Karpas-422 (cell line): Measurements from ENCODE around the gene DENND2D. TPM values are rescaled to one million over a fixed set of nuclear protein-coding genes. Genes with fewer than 3 reads are reported as not detected.
A peak's percentile ranks its signal among the peaks of the same experiment; 100 is the strongest.

Source experiments
- DNase-seq: peaks from one replicate; pipeline ENCODE4 v3.0.0-alpha.2; 2015
- H2AFZ ChIP-seq: fragments of 200-600 bp; sonication (generic); 2 replicates; pipeline ENCODE4 v1.6.1; 2014; ENCODE audit warnings: antibody characterized with exemption, low read length, mixed read lengths
- H3K27ac ChIP-seq: fragments of 200-600 bp; sonication (generic); 2 replicates; pipeline ENCODE4 v1.5.1; 2014; ENCODE audit warnings: mild to moderate bottlenecking, low read length, moderate library complexity
- H3K27me3 ChIP-seq: fragments of 200-600 bp; sonication (generic); 2 replicates; pipeline ENCODE4 v1.6.1; 2014; ENCODE audit warnings: low read length, mixed read lengths
- H3K36me3 ChIP-seq: fragments of 200-600 bp; sonication (generic); 2 replicates; pipeline ENCODE4 v1.6.1; 2014; ENCODE audit warnings: low read length, mixed read lengths; ENCODE audit not compliant: insufficient read depth
- H3K4me1 ChIP-seq: fragments of 200-600 bp; sonication (generic); 2 replicates; pipeline ENCODE4 v1.6.1; 2014; ENCODE audit warnings: mild to moderate bottlenecking, low read length, mixed read lengths
- H3K4me2 ChIP-seq: fragments of 200-600 bp; sonication (generic); 2 replicates; pipeline ENCODE4 v1.6.1; 2014; ENCODE audit warnings: low read length, low read depth, mild to moderate bottlenecking; ENCODE audit not compliant: poor library complexity, severe bottlenecking
- H3K4me3 ChIP-seq: fragments of 200-600 bp; sonication (generic); 2 replicates; pipeline ENCODE4 v1.5.1; 2014; ENCODE audit warnings: mild to moderate bottlenecking, antibody characterized with exemption, low read length, mixed read lengths
- H3K79me2 ChIP-seq: fragments of 200-600 bp; sonication (generic); 2 replicates; pipeline ENCODE4 v1.6.1; 2014; ENCODE audit warnings: mild to moderate bottlenecking, low read length, mixed read lengths
- H3K9ac ChIP-seq: fragments of 200-600 bp; sonication (generic); 2 replicates; pipeline ENCODE4 v1.6.0; 2014; ENCODE audit warnings: low read length
- H3K9me2 ChIP-seq: fragments of 200-600 bp; sonication (generic), shearing (Covaris generic); replicated peaks from 2 replicates; pipeline ENCODE4 v1.6.0; 2014; ENCODE audit warnings: mild to moderate bottlenecking, low read length, moderate library complexity; ENCODE audit not compliant: insufficient read depth
- H3K9me3 ChIP-seq: fragments of 300-700, 200-600 bp; sonication (generic); 2 replicates; pipeline ENCODE4 v1.6.1; 2014; ENCODE audit warnings: low read length, mixed read lengths
- H4K20me1 ChIP-seq: fragments of 200-600 bp; sonication (generic); 2 replicates; pipeline ENCODE4 v1.6.1; 2014; ENCODE audit warnings: mild to moderate bottlenecking, antibody characterized with exemption, low read length, low read depth; ENCODE audit not compliant: insufficient read depth
- total RNA-seq: library from RNA; depleted of rRNA; stranded (reverse); fragments of >200 nt; shearing (Covaris generic); gene quantifications from 2 replicates; pipeline ENCODE4 v1.2.3, GENCODE V29; 2014; ENCODE audit warnings: low replicate concordance

DENND2D gene
- total RNA-seq, 1 experiment from 2014 or later: 90.9 TPM

DNA sequence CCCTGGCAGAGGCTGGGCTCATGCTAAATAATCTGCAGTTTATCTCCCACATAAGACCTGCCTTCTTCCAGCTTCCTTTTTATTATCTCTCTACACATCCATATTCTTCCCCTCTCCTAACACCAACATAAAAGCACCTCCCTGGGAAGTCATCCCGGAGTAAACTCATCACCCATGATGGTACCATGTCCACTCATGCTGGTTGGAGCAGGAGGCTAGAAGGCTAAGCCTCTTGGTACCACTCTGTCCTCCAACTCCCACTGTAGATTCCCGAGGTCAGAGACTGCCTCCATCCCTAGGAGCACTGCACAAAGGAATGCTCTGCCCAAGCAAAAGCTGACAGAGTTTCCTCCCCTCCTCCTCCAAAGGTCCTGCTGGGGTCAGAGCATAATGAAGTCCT is 4.2 kb downstream of the DENND2D start:
- H3K4me3 ChIP-seq: no peak overlapping the region

GRCh38 chr1:111195002-111195684 is 5.3 kb downstream of the DENND2D start:
- Histone ChIP-seq H3K36me3 (peaks cover 28% of the 10 kb centered on the region; the same call in 1 of the 2 replicates), H2AFZ (no peak overlapping the region), H3K9me2 (no peaks in the 10 kb centered on the region), H3K9me3 (no peaks in the 10 kb centered on the region), H3K4me1 (peaks cover 30% of the 10 kb centered on the region), H3K79me2 (no peaks in the 10 kb centered on the region), H3K4me2 (no peak overlapping the region), H3K27me3 (no peaks in the 10 kb centered on the region), H3K27ac (no peak overlapping the region), H3K4me3 (no peak overlapping the region), H4K20me1 (no peaks in the 10 kb centered on the region), H3K9ac (no peak overlapping the region)
- no peak for DNase-seq

More for the DNA sequence above, 4.2 kb downstream of the DENND2D start:
- Histone ChIP-seq H3K36me3 (peaks cover 22% of the 10 kb centered on the region; the same call in 1 of the 2 replicates), H3K4me2 (no peak overlapping the region), H3K79me2 (peaks cover 10% of the 10 kb centered on the region), H3K27ac (peak overlapping the region; percentile 68), H2AFZ (no peak overlapping the region), H3K9me2 (no peaks in the 10 kb centered on the region), H4K20me1 (no peaks in the 10 kb centered on the region), H3K9ac (0 out of 2 replicates have a peak overlapping the region, but pooled peaks have one; percentile 15), H3K9me3 (no peaks in the 10 kb centered on the region), H3K4me1 (peaks cover 33% of the 10 kb centered on the region), H3K27me3 (no peaks in the 10 kb centered on the region)
- DNase-seq: no peak

DNA sequence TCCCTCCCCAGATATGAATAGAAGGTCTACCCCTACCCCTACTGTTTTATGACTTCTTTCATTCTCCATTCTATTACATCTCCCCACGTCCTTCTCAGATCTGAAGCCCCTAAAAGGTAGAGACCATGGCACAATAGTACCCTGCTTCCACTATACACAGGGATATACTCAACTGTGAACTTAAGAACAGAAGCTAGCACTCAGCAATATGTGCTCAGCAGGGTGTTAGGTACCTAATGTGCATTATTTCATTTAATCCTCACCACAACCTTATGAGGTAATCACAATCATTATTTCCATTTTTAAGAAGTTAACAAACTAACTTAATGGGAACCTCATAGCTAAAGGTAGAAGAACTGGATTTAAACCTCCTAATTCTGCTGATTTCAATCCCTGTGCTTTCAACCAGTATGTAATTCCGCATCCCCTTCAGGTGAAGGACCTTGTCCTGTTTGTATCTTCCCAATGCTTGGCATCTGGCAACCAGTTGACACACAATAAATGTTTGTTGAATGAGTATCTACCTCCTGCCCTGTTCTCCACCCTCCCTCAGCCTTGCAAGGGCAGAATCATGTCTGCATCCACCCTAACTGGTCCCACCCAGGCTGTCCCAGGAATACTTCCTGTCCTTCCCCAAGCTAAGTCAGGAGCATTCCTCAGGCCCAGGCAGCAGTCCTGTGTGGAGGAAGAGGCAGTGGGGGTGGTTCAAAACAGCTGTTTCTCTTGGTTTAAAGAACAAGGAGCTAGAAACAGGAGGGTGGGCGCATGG is 6.5 kb downstream of the DENND2D start:
- Histone ChIP-seq H3K4me3 (no peak overlapping the region), H3K9me3 (no peaks in the 10 kb centered on the region), H4K20me1 (no peaks in the 10 kb centered on the region), H3K36me3 (peaks cover 29% of the 10 kb centered on the region; the same call in 1 of the 2 replicates), H3K4me2 (no peak overlapping the region), H3K27ac (peak overlapping the region; percentile 42), H3K9me2 (no peaks in the 10 kb centered on the region), H3K4me1 (peaks cover 30% of the 10 kb centered on the region), H3K79me2 (no peaks in the 10 kb centered on the region), H3K9ac (no peak overlapping the region), H2AFZ (no peak overlapping the region), H3K27me3 (no peaks in the 10 kb centered on the region)
- DNase-seq: no peak

GRCh38 chr1:111192658-111193519 is 7.6 kb downstream of the DENND2D start:
- Histone ChIP-seq H3K4me3 (no peak overlapping the region), H3K79me2 (no peaks in the 10 kb centered on the region), H3K36me3 (peaks cover 35% of the 10 kb centered on the region), H3K9ac (no peak overlapping the region), H3K9me2 (no peaks in the 10 kb centered on the region), H3K9me3 (no peaks in the 10 kb centered on the region), H3K27ac (peak overlapping the region; percentile 42), H3K27me3 (no peaks in the 10 kb centered on the region), H3K4me1 (peaks cover 23% of the 10 kb centered on the region), H4K20me1 (no peaks in the 10 kb centered on the region), H3K4me2 (no peak overlapping the region), H2AFZ (no peak overlapping the region)
- DNase-seq: no peak

DNA sequence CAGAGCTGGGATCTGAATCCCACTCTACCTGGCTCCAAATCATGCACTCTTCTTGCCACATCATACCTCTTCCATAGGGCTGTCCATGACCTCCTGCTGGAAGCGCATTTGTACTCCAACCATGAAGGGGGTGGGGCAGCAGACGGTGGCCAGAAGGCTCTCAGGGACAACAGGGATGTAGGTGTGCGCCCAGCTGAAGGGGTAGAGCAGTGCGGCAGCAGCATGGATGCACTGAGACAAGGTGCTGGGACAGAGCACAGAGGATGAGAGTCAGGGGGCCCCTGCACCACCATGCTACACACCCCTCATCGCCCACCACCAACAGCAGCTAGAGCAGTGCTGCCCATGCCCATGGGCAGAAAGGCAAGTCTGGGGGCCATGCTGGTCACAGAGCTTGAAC is 8.4 kb downstream of the DENND2D start:
- Histone ChIP-seq H3K4me1 (peaks cover 14% of the 10 kb centered on the region), H3K9me2 (no peaks in the 10 kb centered on the region), H3K4me3 (no peak overlapping the region), H3K27ac (no peak overlapping the region), H4K20me1 (no peaks in the 10 kb centered on the region), H3K79me2 (no peaks in the 10 kb centered on the region), H3K9ac (no peak overlapping the region), H3K9me3 (no peaks in the 10 kb centered on the region), H2AFZ (no peak overlapping the region), H3K4me2 (no peak overlapping the region), H3K36me3 (peaks cover 39% of the 10 kb centered on the region), H3K27me3 (no peaks in the 10 kb centered on the region)
- no peak for DNase-seq

DNA sequence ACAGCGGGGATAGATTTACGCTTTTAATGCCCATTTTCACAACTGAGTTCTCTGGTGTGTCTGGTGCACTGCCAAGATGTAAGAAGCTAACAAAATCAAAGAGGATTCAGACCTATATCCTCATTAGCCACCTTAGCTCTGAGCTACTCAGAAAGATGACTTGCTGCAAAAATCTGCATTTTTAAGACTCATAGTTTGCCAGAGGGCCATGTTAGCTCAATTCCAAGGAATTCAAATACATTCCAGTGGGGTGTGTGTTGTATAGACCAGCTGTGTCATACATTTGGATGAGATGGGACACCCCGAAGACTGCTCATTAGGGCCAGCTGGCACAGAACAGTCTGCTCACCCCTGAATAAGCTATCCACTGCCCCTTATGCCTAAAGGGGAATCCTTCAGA is 8.9 kb downstream of the DENND2D start:
- Histone ChIP-seq H3K27me3 (no peaks in the 10 kb centered on the region), H3K9ac (no peak overlapping the region), H4K20me1 (no peaks in the 10 kb centered on the region), H3K9me3 (no peaks in the 10 kb centered on the region), H3K4me2 (no peak overlapping the region), H3K9me2 (no peaks in the 10 kb centered on the region), H3K36me3 (peaks cover 39% of the 10 kb centered on the region), H3K79me2 (no peaks in the 10 kb centered on the region), H3K4me3 (no peak overlapping the region), H3K4me1 (peaks cover 9% of the 10 kb centered on the region), H2AFZ (no peak overlapping the region), H3K27ac (no peak overlapping the region)
- no peak for DNase-seq

DNA sequence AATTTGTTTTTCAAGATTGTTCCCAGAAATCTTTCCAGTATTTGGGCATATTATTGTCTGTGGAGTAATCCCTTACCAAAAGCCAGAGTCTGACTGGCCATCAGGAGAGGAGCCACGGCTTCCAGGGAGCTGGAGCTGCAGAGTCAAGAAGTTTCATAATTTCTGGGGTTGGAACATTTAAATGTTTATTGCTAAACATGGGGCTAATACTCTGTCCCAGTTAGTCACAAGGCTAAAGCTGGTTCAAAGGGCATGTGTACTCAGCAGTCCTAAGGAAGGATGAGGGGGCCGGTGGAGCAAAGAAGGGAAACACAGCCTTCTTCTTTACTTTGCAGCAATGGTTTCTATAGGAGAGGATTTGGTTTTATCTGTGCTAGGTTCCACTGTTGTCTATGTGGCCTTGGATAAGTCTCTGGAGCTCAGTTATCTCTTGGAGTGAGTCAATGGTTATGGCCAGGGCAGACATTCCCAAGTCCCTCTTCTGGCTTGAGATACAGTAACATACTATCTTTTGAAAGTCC is 9.5 kb downstream of the DENND2D start:
- H3K4me3 ChIP-seq: no peak overlapping the region
- no peaks in the 10 kb centered on the region for H3K27me3 ChIP-seq
- H3K4me2 ChIP-seq: no peak overlapping the region
- H3K9me3 ChIP-seq: no peaks in the 10 kb centered on the region
- no peak overlapping the region for H3K27ac ChIP-seq
- H2AFZ ChIP-seq: no peak overlapping the region
- no peaks in the 10 kb centered on the region for H4K20me1 ChIP-seq
- no peaks in the 10 kb centered on the region for H3K9me2 ChIP-seq
- no peak for DNase-seq
- H3K9ac ChIP-seq: no peak overlapping the region
- H3K36me3 ChIP-seq: peaks cover 41% of the 10 kb centered on the region
- H3K4me1 ChIP-seq: peaks cover 6% of the 10 kb centered on the region
- H3K79me2 ChIP-seq: no peaks in the 10 kb centered on the region
